Uterus (tissue), 4 donors: ENCODE data around the gene TINCR. TPM values are rescaled to one million over a fixed set of nuclear protein-coding genes. Genes with fewer than 3 reads are reported as not detected.

ENCODE experiments used
- DNase-seq, 2 donors: peaks; one replicate each; pipeline ENCODE4 v3.0.0-alpha.2; 2019 to 2020
- H3K27ac ChIP-seq, 2 donors: fragments of 200-600 bp; sonication (generic); 1 replicate in 1 of 2; 2 replicates in 1 of 2; pipeline ENCODE4 v1.5.1; 2016 to 2018
- H3K27me3 ChIP-seq, 2 donors: fragments of 200-600 bp; sonication (generic); one replicate each; pipeline ENCODE4 v1.5.1; 2018 to 2019; ENCODE audit warnings: control low read depth in 1 of 2
- H3K36me3 ChIP-seq, 2 donors: fragments of 200-600 bp; sonication (generic); one replicate each; pipeline ENCODE4 v1.5.1; 2019; ENCODE audit warnings: control low read depth in 1 of 2
- H3K4me1 ChIP-seq, 2 donors: fragments of 200-600 bp; sonication (generic); one replicate each; pipeline ENCODE4 v1.5.1; 2018 to 2019; ENCODE audit warnings: control low read depth in 1 of 2
- H3K4me3 ChIP-seq, 2 donors: fragments of 200-600 bp; sonication (generic); 1 replicate in 1 of 2; 2 replicates in 1 of 2; pipeline ENCODE4 v1.5.1; 2018 to 2019; ENCODE audit warnings: mild to moderate bottlenecking in 1 of 2
- H3K9me3 ChIP-seq, 2 donors: fragments of 200-600 bp; sonication (generic); one replicate each; pipeline ENCODE4 v1.5.1; 2019; ENCODE audit warnings: control low read depth in 1 of 2
- CTCF ChIP-seq, 4 experiments: fragments of 200-600 bp in 2 of 4; fragments of 450-650 bp in 2 of 4; sonication (generic) in 2 of 4; IDR thresholded peaks; one replicate each; pipeline ENCODE4 v1.5.1; 2016 to 2019; ENCODE audit warnings: antibody characterized with exemption in 4 of 4, mild to moderate bottlenecking in 2 of 4, moderate library complexity in 1 of 4
- POLR2A ChIP-seq, 2 donors: fragments of 450-650 bp; IDR thresholded peaks; one replicate each; pipeline ENCODE4 v1.6.1; 2016; ENCODE audit warnings: antibody characterized with exemption in 2 of 2, mild to moderate bottlenecking in 1 of 2, moderate library complexity in 1 of 2
- intact Hi-C: fragments of 100-400 bp; cut with DNase I; formaldehyde crosslinking; loops from one replicate; pipeline ENCODE4 v1.15.1; 2023; ENCODE audit warnings: low total_unique reads
- total RNA-seq, 4 donors: library from RNA; depleted of rRNA in 3 of 4; stranded (reverse); fragments of >200 nt in 3 of 4; gene quantifications; one replicate each; pipeline versions ENCODE4 v1.1.0 to v1.2.4, GENCODE V29; 2014 to 2023
- donor health status: DM: yes; HTN: yes; CAD: no.

TINCR gene
- total RNA-seq, 4 donors from 2014 or later: 1.2 to 5.3 TPM; not detected in 2

GRCh38 chr19:5586300-5587070 lies 18.7 kb upstream of the TINCR start:
- no peaks in the 10 kb centered on the region for H3K36me3 ChIP-seq
- H3K9me3 ChIP-seq: no peaks in the 10 kb centered on the region
- H3K4me3 ChIP-seq: no peak overlapping the region
- H3K27me3 ChIP-seq: no peaks in the 10 kb centered on the region
- no peaks in the 10 kb centered on the region for H3K4me1 ChIP-seq
- no peak overlapping the region for H3K27ac ChIP-seq
- DNase-seq: no peak
- intact Hi-C loops: no loop called here
- TF ChIP-seq CTCF (IDR thresholded peaks at IDR 0.05) (no peak), POLR2A (IDR thresholded peaks at IDR 0.05) (no peak)

GRCh38 chr19:5585461-5586299 lies 17.9 kb upstream of the TINCR start:
- H3K4me3 ChIP-seq: no peak overlapping the region
- H3K27ac ChIP-seq: peak overlapping the region in 1 of 2 donors; percentile 35
- TF ChIP-seq POLR2A (IDR thresholded peaks at IDR 0.05) (no peak), CTCF (IDR thresholded peaks at IDR 0.05) (no peak)
- H3K27me3 ChIP-seq: no peaks in the 10 kb centered on the region
- intact Hi-C loops: no loop called here
- H3K9me3 ChIP-seq: no peaks in the 10 kb centered on the region
- no peaks in the 10 kb centered on the region for H3K36me3 ChIP-seq
- peak in 1 of 2 donors; percentile 26 for DNase-seq
- H3K4me1 ChIP-seq: no peaks in the 10 kb centered on the region

GRCh38 chr19:5580161-5580571 lies 12.4 kb upstream of the TINCR start:
- H3K27me3 ChIP-seq: no peaks in the 10 kb centered on the region
- no peak overlapping the region for H3K4me3 ChIP-seq
- no peak for DNase-seq
- no peak overlapping the region for H3K27ac ChIP-seq
- no peaks in the 10 kb centered on the region for H3K9me3 ChIP-seq
- no peaks in the 10 kb centered on the region for H3K36me3 ChIP-seq
- TF ChIP-seq POLR2A (IDR thresholded peaks at IDR 0.05): no peak
- TF ChIP-seq CTCF (IDR thresholded peaks at IDR 0.05): no peak
- intact Hi-C loops: no loop called here
- no peaks in the 10 kb centered on the region for H3K4me1 ChIP-seq

GRCh38 chr19:5579697-5580096 lies 11.9 kb upstream of the TINCR start:
- no peaks in the 10 kb centered on the region for H3K27me3 ChIP-seq
- no peaks in the 10 kb centered on the region for H3K36me3 ChIP-seq
- H3K4me3 ChIP-seq: no peak overlapping the region
- H3K9me3 ChIP-seq: no peaks in the 10 kb centered on the region
- no peak for DNase-seq
- no peak overlapping the region for H3K27ac ChIP-seq
- intact Hi-C loops: loop anchor here (5.0 kb wide), 1 partner anchor 532 kb away; no protein-coding TSS in a partner anchor
- TF ChIP-seq CTCF (IDR thresholded peaks at IDR 0.05) (no peak), POLR2A (IDR thresholded peaks at IDR 0.05) (no peak)
- no peaks in the 10 kb centered on the region for H3K4me1 ChIP-seq

- Histone ChIP-seq H3K36me3 (no peaks in the 10 kb centered on the region), H3K4me3 (no peak overlapping the region), H3K9me3 (no peaks in the 10 kb centered on the region), H3K4me1 (no peaks in the 10 kb centered on the region), H3K27me3 (no peaks in the 10 kb centered on the region), H3K27ac (no peak overlapping the region)
- DNase-seq: no peak
- TF ChIP-seq POLR2A (IDR thresholded peaks at IDR 0.05) (no peak), CTCF (IDR thresholded peaks at IDR 0.05) (no peak)
- intact Hi-C loops: loop anchor here (5.0 kb wide), 1 partner anchor 532 kb away; no protein-coding TSS in a partner anchor
These were observed 11.5 kb upstream of the TINCR start for GRCh38 chr19:5579286-5579685.
